Neural progenitor cell (in vitro differentiated cells): ENCODE results near the gene SEPTIN8. TPM values are rescaled to one million over a fixed set of nuclear protein-coding genes. Genes with fewer than 3 reads are reported as not detected.
A peak's percentile ranks its signal among the peaks of the same experiment; 100 is the strongest.
"Not testable (repeated sequence)": the region's sequence is repeated elsewhere in the genome, so short reads cannot be mapped to it uniquely, and the experiment has no call there.

ENCODE experiments used
- DNase-seq: peaks from one replicate; pipeline ENCODE4 v3.0.0-alpha.2; 2016; ENCODE audit warnings: low spot score
- H2AFZ ChIP-seq: fragments of 200-600 bp; sonication (generic); replicated peaks from 2 replicates; pipeline ENCODE4 v1.6.1; 2016; ENCODE audit warnings: antibody characterized with exemption
- H3F3A ChIP-seq: fragments of 200-600 bp; sonication (generic); 2 replicates; pipeline ENCODE4 v1.6.1; 2016; ENCODE audit warnings: antibody characterized with exemption, low read depth
- H3K27ac ChIP-seq: fragments of 200-600 bp; sonication (generic); 2 replicates; pipeline ENCODE4 v1.5.1; 2016; ENCODE audit warnings: mild to moderate bottlenecking
- H3K27me3 ChIP-seq: fragments of 200-600 bp; sonication (generic); 2 replicates; pipeline ENCODE4 v1.6.1; 2016; ENCODE audit warnings: mild to moderate bottlenecking, moderate library complexity
- H3K36me3 ChIP-seq: fragments of 200-600 bp; sonication (generic); 2 replicates; pipeline ENCODE4 v1.5.1; 2016
- H3K4me1 ChIP-seq: fragments of 200-600 bp; sonication (generic); 2 replicates; pipeline ENCODE4 v1.6.1; 2016; ENCODE audit warnings: mixed run types
- H3K4me2 ChIP-seq: fragments of 200-600 bp; sonication (generic); 2 replicates; pipeline ENCODE4 v1.6.1; 2016
- H3K4me3 ChIP-seq: fragments of 200-600 bp; sonication (generic); 2 replicates; pipeline ENCODE4 v1.5.1; 2016
- H3K79me2 ChIP-seq: fragments of 200-600 bp; sonication (generic); 2 replicates; pipeline ENCODE4 v1.6.1; 2016; ENCODE audit warnings: low read depth
- H3K9ac ChIP-seq: fragments of 200-600 bp; sonication (generic); 2 replicates; pipeline ENCODE4 v1.6.1; 2016
- H3K9me3 ChIP-seq: fragments of 200-600 bp; sonication (generic); 2 replicates; pipeline ENCODE4 v1.5.1; 2016; ENCODE audit warnings: low read depth
- H4K20me1 ChIP-seq: fragments of 200-600 bp; sonication (generic); 2 replicates; pipeline ENCODE4 v1.6.1; 2016; ENCODE audit warnings: low read depth
- H3K27ac Mint-ChIP-seq: 3 replicates; pipeline ENCODE4 v1.8.0; 2021; ENCODE audit warnings: mixed read lengths
- H3K27me3 Mint-ChIP-seq: 2 replicates; pipeline ENCODE4 v1.8.0; 2022; ENCODE audit warnings: low read depth, mild to moderate bottlenecking, inconsistent platforms, moderate library complexity, mixed read lengths; ENCODE audit not compliant: insufficient read depth
- H3K36me3 Mint-ChIP-seq: 3 replicates; pipeline ENCODE4 v1.8.0; 2021; ENCODE audit warnings: mixed read lengths
- H3K4me1 Mint-ChIP-seq: 3 replicates; pipeline ENCODE4 v1.8.0; 2021; ENCODE audit warnings: mixed read lengths
- H3K4me3 Mint-ChIP-seq: 3 replicates; pipeline ENCODE4 v1.8.0; 2021; ENCODE audit warnings: mild to moderate bottlenecking, moderate library complexity, mixed read lengths
- H3K9me3 Mint-ChIP-seq: 3 replicates; pipeline ENCODE4 v1.8.0; 2020; ENCODE audit warnings: mixed read lengths
- EZH2 ChIP-seq: fragments of 200-600 bp; sonication (generic); IDR thresholded peaks from 2 replicates; pipeline ENCODE4 v1.6.1; 2017; ENCODE audit warnings: antibody characterized with exemption, mild to moderate bottlenecking, moderate library complexity
- total RNA-seq: library from RNA; depleted of rRNA; stranded (reverse); fragments of >200 nt; gene quantifications from 2 replicates; pipeline ENCODE4 v1.2.3, GENCODE V29; 2015; ENCODE audit warnings: low replicate concordance
- TF ChIP-seq, protein P1 (sequence below): fragments of 200-600 bp; sonication (generic); IDR thresholded peaks from 2 replicates; pipeline ENCODE4 v1.5.1; 2017; ENCODE audit warnings: antibody characterized with exemption, mild to moderate bottlenecking

The SEPTIN8 gene
- total RNA-seq, 1 donor from 2014 or later = 39.9 TPM

DNA sequence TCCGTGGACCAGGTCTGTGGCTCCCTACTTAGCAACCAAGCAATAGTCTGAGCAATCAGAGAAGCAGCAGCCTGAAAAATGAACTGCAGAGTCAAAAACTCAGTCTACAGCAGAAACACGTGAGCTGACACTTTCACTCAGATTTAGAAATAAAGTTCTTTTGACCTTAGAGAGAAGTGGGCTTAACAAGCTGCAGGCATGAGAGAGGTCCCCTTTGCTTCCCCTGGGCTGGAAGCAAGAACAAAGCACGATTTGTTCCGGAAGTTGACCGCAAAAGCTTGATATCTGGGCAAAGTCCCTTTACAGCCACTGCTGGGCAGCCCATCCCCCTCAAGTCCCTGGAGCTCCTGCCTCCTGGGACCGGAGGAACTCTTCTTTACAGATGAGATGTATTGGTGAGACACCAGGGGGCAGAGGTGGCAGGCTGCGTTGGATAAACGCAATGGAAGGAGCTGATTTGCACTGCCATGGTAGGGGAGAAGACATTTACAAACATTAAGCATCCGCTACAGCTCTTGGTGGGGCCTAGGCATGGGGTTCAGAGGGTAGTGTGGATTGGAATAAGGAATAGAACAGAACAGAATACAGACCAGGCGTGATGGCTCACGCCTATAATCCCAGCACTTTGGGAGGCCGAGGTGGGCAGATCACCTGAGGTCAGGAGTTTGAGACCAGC is 30.3 kb upstream of the SEPTIN8 start:
- TF ChIP-seq, protein P1, sequence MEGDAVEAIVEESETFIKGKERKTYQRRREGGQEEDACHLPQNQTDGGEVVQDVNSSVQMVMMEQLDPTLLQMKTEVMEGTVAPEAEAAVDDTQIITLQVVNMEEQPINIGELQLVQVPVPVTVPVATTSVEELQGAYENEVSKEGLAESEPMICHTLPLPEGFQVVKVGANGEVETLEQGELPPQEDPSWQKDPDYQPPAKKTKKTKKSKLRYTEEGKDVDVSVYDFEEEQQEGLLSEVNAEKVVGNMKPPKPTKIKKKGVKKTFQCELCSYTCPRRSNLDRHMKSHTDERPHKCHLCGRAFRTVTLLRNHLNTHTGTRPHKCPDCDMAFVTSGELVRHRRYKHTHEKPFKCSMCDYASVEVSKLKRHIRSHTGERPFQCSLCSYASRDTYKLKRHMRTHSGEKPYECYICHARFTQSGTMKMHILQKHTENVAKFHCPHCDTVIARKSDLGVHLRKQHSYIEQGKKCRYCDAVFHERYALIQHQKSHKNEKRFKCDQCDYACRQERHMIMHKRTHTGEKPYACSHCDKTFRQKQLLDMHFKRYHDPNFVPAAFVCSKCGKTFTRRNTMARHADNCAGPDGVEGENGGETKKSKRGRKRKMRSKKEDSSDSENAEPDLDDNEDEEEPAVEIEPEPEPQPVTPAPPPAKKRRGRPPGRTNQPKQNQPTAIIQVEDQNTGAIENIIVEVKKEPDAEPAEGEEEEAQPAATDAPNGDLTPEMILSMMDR = peak; percentile 51
- TF ChIP-seq EZH2 = no peak
- H3K79me2 ChIP-seq = no peaks in the 10 kb centered on the region

DNA sequence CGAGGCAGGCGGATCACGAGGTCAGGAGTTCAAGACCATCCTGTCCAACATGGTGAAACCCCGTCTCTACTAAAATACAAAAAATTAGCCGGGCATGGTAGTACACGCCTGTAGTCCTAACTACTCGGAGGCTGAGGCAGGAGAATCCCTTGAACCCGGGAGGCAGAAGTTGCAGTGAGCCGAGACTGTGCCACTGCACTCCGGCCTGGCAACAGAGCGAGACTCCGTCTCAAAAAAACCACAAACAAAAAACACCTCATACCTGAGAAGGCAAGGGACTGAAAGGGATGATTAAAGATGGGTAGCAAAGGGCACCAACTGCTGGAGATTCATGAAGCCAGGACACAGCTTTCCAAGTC is 29.7 kb upstream of the SEPTIN8 start:
- not testable (repeated sequence) for H3K4me3 ChIP-seq, H3K27ac ChIP-seq, H3K9me3 Mint-ChIP-seq, H3K36me3 Mint-ChIP-seq, H3K27ac Mint-ChIP-seq, H3K79me2 ChIP-seq, H3K9ac ChIP-seq, DNase-seq, H3K4me3 Mint-ChIP-seq, H4K20me1 ChIP-seq, H3F3A ChIP-seq, H3K36me3 ChIP-seq, H3K4me1 ChIP-seq, H3K9me3 ChIP-seq
- Histone ChIP-seq H3K27me3 (peaks cover 38% of the 10 kb centered on the region), H3K4me2 (peak overlapping the region; percentile 50), H2AFZ (peak overlapping the region; percentile 96)
- Mint-ChIP-seq H3K4me1 (peaks cover 14% of the 10 kb centered on the region), H3K27me3 (peaks cover 40% of the 10 kb centered on the region)

More for the DNA sequence above, 30.3 kb upstream of the SEPTIN8 start:
- Histone ChIP-seq H3F3A (no peaks in the 10 kb centered on the region), H3K4me2 (peak overlapping the region; percentile 50), H4K20me1 (peaks cover 8% of the 10 kb centered on the region), H3K36me3 (no peaks in the 10 kb centered on the region), H3K27me3 (peaks cover 43% of the 10 kb centered on the region), H3K4me3 (no peak overlapping the region), H3K9ac (no peak overlapping the region), H3K9me3 (no peaks in the 10 kb centered on the region), H3K27ac (no peak overlapping the region), H2AFZ (peak overlapping the region; percentile 96), H3K4me1 (peaks cover 8% of the 10 kb centered on the region)
- H3K27me3 Mint-ChIP-seq = peaks cover 45% of the 10 kb centered on the region
- no peaks in the 10 kb centered on the region for H3K36me3 Mint-ChIP-seq
- H3K4me3 Mint-ChIP-seq = no peak overlapping the region
- peaks cover 17% of the 10 kb centered on the region for H3K4me1 Mint-ChIP-seq
- H3K9me3 Mint-ChIP-seq = peaks cover 5% of the 10 kb centered on the region
- peak; percentile 71 for DNase-seq
- peak overlapping the region; percentile 29 for H3K27ac Mint-ChIP-seq

DNA sequence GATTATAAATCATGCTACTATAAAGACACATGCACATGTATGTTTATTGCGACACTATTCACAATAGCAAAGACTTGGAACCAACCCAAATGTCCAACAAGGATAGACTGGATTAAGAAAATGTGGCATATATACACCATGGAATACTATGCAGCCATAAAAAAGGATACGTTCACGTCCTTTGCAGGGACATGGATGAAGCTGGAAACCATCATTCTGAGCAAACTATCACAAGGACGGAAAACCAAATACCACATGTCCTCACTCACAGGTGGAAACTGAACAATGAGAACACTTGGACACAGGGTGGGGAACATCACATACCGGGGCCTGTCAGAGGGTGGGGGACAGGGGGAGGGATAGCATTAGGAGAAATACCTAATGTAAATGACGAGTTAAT is 28.8 kb upstream of the SEPTIN8 start:
- Histone ChIP-seq H3K27me3 (peaks cover 29% of the 10 kb centered on the region), H3K4me1 (peaks cover 11% of the 10 kb centered on the region)
- not testable (repeated sequence) for H3K79me2 ChIP-seq, H3F3A ChIP-seq, H3K4me3 Mint-ChIP-seq, H3K9me3 ChIP-seq, H3K9ac ChIP-seq, H3K27ac Mint-ChIP-seq, H3K4me3 ChIP-seq, H4K20me1 ChIP-seq, H3K36me3 Mint-ChIP-seq, DNase-seq, H3K4me2 ChIP-seq, H3K9me3 Mint-ChIP-seq, H3K36me3 ChIP-seq, H3K27ac ChIP-seq, H2AFZ ChIP-seq
- Mint-ChIP-seq H3K4me1 (peaks cover 14% of the 10 kb centered on the region), H3K27me3 (peaks cover 32% of the 10 kb centered on the region)

DNA sequence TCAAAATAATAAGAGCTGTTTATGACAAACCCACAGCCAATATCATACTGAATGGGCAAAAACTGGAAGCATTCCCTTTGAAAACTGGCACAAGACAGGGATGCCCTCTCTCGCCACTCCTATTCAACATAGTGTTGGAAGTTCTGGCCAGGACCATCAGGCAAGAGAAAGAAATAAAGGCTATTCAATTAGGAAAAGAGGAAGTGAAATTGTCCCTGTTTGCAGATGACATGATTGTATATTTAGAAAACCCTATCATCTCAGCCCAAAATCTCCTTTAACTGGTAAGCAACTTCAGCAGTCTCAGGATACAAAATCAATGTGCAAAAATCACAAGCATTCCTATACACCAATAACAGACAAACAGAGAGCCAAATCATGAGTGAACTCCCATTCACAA is 27.2 kb upstream of the SEPTIN8 start:
- H2AFZ ChIP-seq, H3K9ac ChIP-seq, H3K4me3 Mint-ChIP-seq, H4K20me1 ChIP-seq, DNase-seq, H3K9me3 Mint-ChIP-seq, H3K4me2 ChIP-seq, H3K27ac ChIP-seq, H3K36me3 ChIP-seq, H3K9me3 ChIP-seq, H3K36me3 Mint-ChIP-seq, H3F3A ChIP-seq, H3K27ac Mint-ChIP-seq, H3K4me3 ChIP-seq, H3K79me2 ChIP-seq: not testable (repeated sequence)
- H3K4me1 ChIP-seq = peaks cover 18% of the 10 kb centered on the region
- Mint-ChIP-seq H3K27me3 (peaks cover 17% of the 10 kb centered on the region), H3K4me1 (peaks cover 14% of the 10 kb centered on the region)
- H3K27me3 ChIP-seq = peaks cover 12% of the 10 kb centered on the region

DNA sequence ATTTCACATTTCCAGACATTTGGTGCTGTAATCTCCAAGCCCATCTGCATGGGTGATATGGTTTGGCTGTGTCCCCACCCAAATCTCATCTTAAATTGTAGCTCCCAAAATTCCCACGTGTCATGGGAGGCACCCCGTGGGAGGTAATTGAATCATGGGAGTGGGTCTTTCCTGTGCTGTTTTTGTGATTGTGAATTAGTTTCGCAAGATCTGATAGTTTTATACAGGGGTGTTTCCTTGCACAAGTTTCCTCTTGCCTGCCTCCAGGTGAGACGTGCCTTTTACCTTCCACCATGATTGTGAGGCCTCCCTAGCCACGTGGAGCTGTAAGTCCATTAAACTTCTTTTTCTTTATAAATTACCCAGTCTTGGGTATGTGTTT is 25.6 kb upstream of the SEPTIN8 start:
- H3K36me3 ChIP-seq, H3K9me3 Mint-ChIP-seq, H2AFZ ChIP-seq, H3F3A ChIP-seq, H3K27me3 Mint-ChIP-seq, H3K27me3 ChIP-seq, H3K4me2 ChIP-seq, H3K27ac Mint-ChIP-seq, H3K4me3 Mint-ChIP-seq, H3K9me3 ChIP-seq, H4K20me1 ChIP-seq, DNase-seq, H3K79me2 ChIP-seq, H3K36me3 Mint-ChIP-seq, H3K4me3 ChIP-seq, H3K9ac ChIP-seq, H3K27ac ChIP-seq: not testable (repeated sequence)
- peaks cover 14% of the 10 kb centered on the region for H3K4me1 Mint-ChIP-seq
- peaks cover 18% of the 10 kb centered on the region for H3K4me1 ChIP-seq
